B cell (primary cell): Measurements from ENCODE around the gene PPP2R5D. TPM values are rescaled to one million over a fixed set of nuclear protein-coding genes. Genes with fewer than 3 reads are reported as not detected.

ENCODE experiments used
- ATAC-seq: fragments of 200-7000 bp; cut with Tn5 transposase; one replicate; pipeline ENCODE4 v1.10.0; 2021; ENCODE audit warnings: low read depth, mild to moderate bottlenecking, moderate number of reproducible peaks, moderate library complexity
- CTCF ChIA-PET: fragments of 350-600 bp; sonication (Branson Sonifier 250); formaldehyde crosslinking; loops from one replicate; lab custom pipeline; 2021; ENCODE audit warnings: antibody characterized with exemption, inconsistent platforms; lab: Charles Lee
- POLR2A ChIA-PET: fragments of 350-600 bp; sonication (Branson Sonifier 250); formaldehyde crosslinking; loops from one replicate; lab custom pipeline; 2021; ENCODE audit warnings: antibody characterized with exemption; lab: Charles Lee
- DNase-seq: peaks from one replicate; pipeline ENCODE4 v3.0.0; 2013
- H2AFZ ChIP-seq: 2 replicates; pipeline ENCODE4 v1.6.1; 2012; ENCODE audit warnings: mild to moderate bottlenecking, low read depth, low read length; ENCODE audit not compliant: insufficient read depth, poor library complexity, severe bottlenecking
- H3K27ac ChIP-seq, 2 donors: 1 replicate in 1 of 2; 2 replicates in 1 of 2; pipeline ENCODE4 v1.5.1; 2012 to 2013; ENCODE audit warnings: low read length in 2 of 2, mild to moderate bottlenecking in 2 of 2, moderate library complexity in 1 of 2
- H3K27me3 ChIP-seq, 4 experiments: fragments of 200-600 bp in 1 of 4; sonication (generic) in 1 of 4; replicated peaks in 1 of 4; 1 replicate in 2 of 4; 2 replicates in 2 of 4; pipeline versions ENCODE4 v1.6.1 to v1.7.0; 2013 to 2016; ENCODE audit warnings: low read length in 3 of 4, mild to moderate bottlenecking in 2 of 4, mixed read lengths in 1 of 4, moderate library complexity in 1 of 4; ENCODE audit not compliant: insufficient read depth in 4 of 4, control insufficient read depth in 3 of 4; ENCODE audit errors: control extremely low read depth in 1 of 4
- H3K36me3 ChIP-seq, 2 experiments: replicated peaks in 1 of 2; 1 replicate in 1 of 2; 2 replicates in 1 of 2; pipeline versions ENCODE4 v1.6.1 to v1.7.1; 2013; ENCODE audit warnings: low read length in 1 of 2; ENCODE audit not compliant: insufficient read depth in 2 of 2, control insufficient read depth in 1 of 2; ENCODE audit errors: control extremely low read depth in 1 of 2, extremely low read depth in 1 of 2
- H3K4me1 ChIP-seq, 2 donors: fragments of 200-600 bp in 1 of 2; sonication (generic) in 1 of 2; 1 replicate in 1 of 2; 2 replicates in 1 of 2; pipeline versions ENCODE4 v1.5.1 to v1.6.1; 2013 to 2017; ENCODE audit warnings: low read length in 2 of 2; ENCODE audit not compliant: control insufficient read depth in 2 of 2, insufficient read depth in 2 of 2
- H3K4me2 ChIP-seq: replicated peaks from 2 replicates; pipeline ENCODE3; 2012; ENCODE audit warnings: mild to moderate bottlenecking, low read depth, low read length; ENCODE audit not compliant: poor library complexity, severe bottlenecking
- H3K4me3 ChIP-seq, 5 experiments: fragments of 200-600 bp in 1 of 5; sonication (generic) in 1 of 5; 1 replicate in 3 of 5; 2 replicates in 2 of 5; pipeline versions ENCODE4 v1.5.1 to v1.7.0; 2011 to 2016; ENCODE audit warnings: low read length in 4 of 5, mild to moderate bottlenecking in 4 of 5, low read depth in 2 of 5, control low read depth in 1 of 5, moderate library complexity in 1 of 5; ENCODE audit not compliant: insufficient read depth in 1 of 5; ENCODE audit errors: control extremely low read depth in 1 of 5, extremely low read depth in 1 of 5
- H3K79me2 ChIP-seq: fragments of 200-600 bp; sonication (generic); one replicate; pipeline ENCODE4 v1.6.0; 2016; ENCODE audit warnings: low read length; ENCODE audit not compliant: control insufficient read depth, insufficient read depth
- H3K9ac ChIP-seq: fragments of 200-600 bp; sonication (generic); 2 replicates; pipeline ENCODE4 v1.6.1; 2017; ENCODE audit warnings: mild to moderate bottlenecking, low read length, moderate library complexity
- H3K9me3 ChIP-seq, 3 donors: one replicate each; pipeline versions ENCODE4 v1.6.1 to v1.7.1; 2013; ENCODE audit warnings: low read length in 2 of 3; ENCODE audit not compliant: control insufficient read depth in 2 of 3, insufficient read depth in 1 of 3; ENCODE audit errors: control extremely low read depth in 1 of 3
- H4K20me1 ChIP-seq: 2 replicates; pipeline ENCODE4 v1.6.0; 2012; ENCODE audit warnings: mild to moderate bottlenecking, low read length; ENCODE audit not compliant: insufficient read depth, control insufficient read depth, poor library complexity, severe bottlenecking
- H3K27ac Mint-ChIP-seq: one replicate; pipeline ENCODE4 v1.8.0; 2021; ENCODE audit warnings: mixed read lengths
- H3K27me3 Mint-ChIP-seq: one replicate; pipeline ENCODE4 v1.8.0; 2021; ENCODE audit warnings: mixed read lengths
- H3K4me1 Mint-ChIP-seq: one replicate; pipeline ENCODE4 v1.8.0; 2021; ENCODE audit warnings: mixed read lengths
- H3K4me3 Mint-ChIP-seq: one replicate; pipeline ENCODE4 v1.8.0; 2021; ENCODE audit warnings: mixed read lengths
- H3K9me3 Mint-ChIP-seq: one replicate; pipeline ENCODE4 v1.8.0; 2022; ENCODE audit warnings: mixed read lengths; ENCODE audit not compliant: insufficient read depth
- EZH2 ChIP-seq: IDR thresholded peaks from 2 replicates; pipeline ENCODE4 v1.6.1; 2012; ENCODE audit warnings: borderline replicate concordance, low read depth, mild to moderate bottlenecking, moderate library complexity, low read length; ENCODE audit not compliant: insufficient read depth, poor library complexity, severe bottlenecking
- WGBS: methylation state at CpG from one replicate; pipeline ENCODE4 v1.1.5; 2013; ENCODE audit warnings: missing lambda C conversion rate; ENCODE audit not compliant: insufficient coverage; 5-methylcytosine and 5-hydroxymethylcytosine counted together
- intact Hi-C: fragments of 100-400 bp; cut with micrococcal nuclease; formaldehyde crosslinking; loops from one replicate; pipeline ENCODE4 v1.10.0; 2022
- polyA plus RNA-seq: library from polyadenylated mRNA; depleted of rRNA; stranded (reverse); fragments of >200 nt; gene quantifications from 2 replicates; pipeline ENCODE4 v1.2.3, GENCODE V29; 2012
- total RNA-seq, 2 donors: library from RNA; stranded (reverse); fragments of 120-200 nt in 1 of 2; gene quantifications; 1 replicate in 1 of 2; 2 replicates in 1 of 2; pipeline versions ENCODE4 v1.2.3 to v1.2.4, GENCODE V29; 2013 to 2022
- TF ChIP-seq, protein P1 (sequence below): fragments of 200-600 bp; IDR thresholded peaks from one replicate; pipeline ENCODE4 v1.8.0; 2022; ENCODE audit warnings: antibody characterized with exemption, mild to moderate bottlenecking

Gene PPP2R5D
- total and polyA plus RNA-seq, 2 donors (not counting 1 experiment from before 2014, with no cell fraction given): 23.2 to 23.6 TPM

DNA sequence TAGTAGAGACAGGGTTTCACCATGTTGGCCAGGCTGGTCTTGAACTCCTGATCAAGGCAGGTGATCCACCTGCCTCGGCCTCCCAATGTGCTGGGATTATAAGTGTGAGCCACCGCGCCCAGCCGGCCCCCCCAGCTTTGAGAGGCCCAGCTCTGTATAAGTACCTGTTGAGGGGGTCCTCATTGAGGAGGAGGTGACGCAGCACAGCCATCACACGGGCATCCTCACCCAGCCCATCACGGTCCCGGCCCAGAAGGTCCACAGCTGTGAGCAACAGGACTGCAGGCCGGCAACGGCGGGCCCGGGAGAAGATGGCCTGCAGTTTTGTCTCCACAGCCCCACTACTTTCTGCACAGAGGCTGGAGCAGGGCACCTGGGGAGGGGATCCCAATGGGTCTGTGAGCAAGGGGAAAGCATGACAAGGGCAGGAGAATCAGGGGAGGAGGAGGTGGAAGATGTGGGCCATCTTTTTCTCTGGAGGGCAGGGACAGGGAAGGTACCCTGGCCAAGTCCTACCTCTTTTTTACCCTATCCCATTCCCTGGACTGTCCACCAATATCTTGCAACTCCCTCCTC lies 16.2 kb upstream of the PPP2R5D start:
- intact Hi-C loops: no loop called here
- no peak overlapping the region for H3K27ac Mint-ChIP-seq
- ChIA-PET CTCF (no interaction called here), POLR2A (interaction anchor here (0.7 to 1.4 kb wide), 2 partner anchors 16 to 313 kb away, joined by 3 to 8 read pairs; partner anchors contain the start of gene PPP2R5D)
- no peak for DNase-seq
- ATAC-seq: no peak
- H3K4me1 Mint-ChIP-seq: no peaks in the 10 kb centered on the region
- no peaks in the 10 kb centered on the region for H3K27me3 Mint-ChIP-seq
- Histone ChIP-seq H3K9ac (no peak overlapping the region), H3K9me3 (no peaks in the 10 kb centered on the region), H3K4me2 (no peak overlapping the region), H3K36me3 (peaks cover 0 to 59% of the 10 kb centered on the region in 2 experiments), H3K4me1 (no peaks in the 10 kb centered on the region), H3K4me3 (no peak overlapping the region), H3K27ac (no peak overlapping the region), H2AFZ (no peak overlapping the region), H3K79me2 (no peaks in the 10 kb centered on the region), H3K27me3 (no peaks in the 10 kb centered on the region), H4K20me1 (peaks cover 8% of the 10 kb centered on the region)
- no peak overlapping the region for H3K4me3 Mint-ChIP-seq
- TF ChIP-seq EZH2: no peak
- TF ChIP-seq, protein P1, sequence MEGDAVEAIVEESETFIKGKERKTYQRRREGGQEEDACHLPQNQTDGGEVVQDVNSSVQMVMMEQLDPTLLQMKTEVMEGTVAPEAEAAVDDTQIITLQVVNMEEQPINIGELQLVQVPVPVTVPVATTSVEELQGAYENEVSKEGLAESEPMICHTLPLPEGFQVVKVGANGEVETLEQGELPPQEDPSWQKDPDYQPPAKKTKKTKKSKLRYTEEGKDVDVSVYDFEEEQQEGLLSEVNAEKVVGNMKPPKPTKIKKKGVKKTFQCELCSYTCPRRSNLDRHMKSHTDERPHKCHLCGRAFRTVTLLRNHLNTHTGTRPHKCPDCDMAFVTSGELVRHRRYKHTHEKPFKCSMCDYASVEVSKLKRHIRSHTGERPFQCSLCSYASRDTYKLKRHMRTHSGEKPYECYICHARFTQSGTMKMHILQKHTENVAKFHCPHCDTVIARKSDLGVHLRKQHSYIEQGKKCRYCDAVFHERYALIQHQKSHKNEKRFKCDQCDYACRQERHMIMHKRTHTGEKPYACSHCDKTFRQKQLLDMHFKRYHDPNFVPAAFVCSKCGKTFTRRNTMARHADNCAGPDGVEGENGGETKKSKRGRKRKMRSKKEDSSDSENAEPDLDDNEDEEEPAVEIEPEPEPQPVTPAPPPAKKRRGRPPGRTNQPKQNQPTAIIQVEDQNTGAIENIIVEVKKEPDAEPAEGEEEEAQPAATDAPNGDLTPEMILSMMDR: no peak
- no peaks in the 10 kb centered on the region for H3K9me3 Mint-ChIP-seq
- WGBS: 98% methylated on average over 6 of the region's 12 CpGs

GRCh38 chr6:42968783-42969182 lies 15.6 kb upstream of the PPP2R5D start:
- Histone ChIP-seq H3K27ac (no peak overlapping the region), H2AFZ (no peak overlapping the region), H3K4me1 (no peaks in the 10 kb centered on the region), H3K27me3 (no peaks in the 10 kb centered on the region), H3K36me3 (peaks cover 0 to 58% of the 10 kb centered on the region in 2 experiments), H3K9me3 (no peaks in the 10 kb centered on the region), H3K4me3 (no peak overlapping the region), H3K9ac (no peak overlapping the region), H3K79me2 (no peaks in the 10 kb centered on the region), H4K20me1 (peaks cover 8% of the 10 kb centered on the region), H3K4me2 (no peak overlapping the region)
- ChIA-PET POLR2A (no interaction called here), CTCF (no interaction called here)
- Mint-ChIP-seq H3K27me3 (no peaks in the 10 kb centered on the region), H3K4me1 (peaks cover 2% of the 10 kb centered on the region), H3K9me3 (no peaks in the 10 kb centered on the region), H3K4me3 (no peak overlapping the region), H3K27ac (no peak overlapping the region)
- intact Hi-C loops: no loop called here
- 95% methylated on average over 2 of the region's 4 CpGs for WGBS
- TF ChIP-seq, protein P1: no peak
- TF ChIP-seq EZH2: no peak
- DNase-seq: no peak
- ATAC-seq: no peak
